ENCODE measurements around the gene G2E3.

The G2E3 gene

DNA sequence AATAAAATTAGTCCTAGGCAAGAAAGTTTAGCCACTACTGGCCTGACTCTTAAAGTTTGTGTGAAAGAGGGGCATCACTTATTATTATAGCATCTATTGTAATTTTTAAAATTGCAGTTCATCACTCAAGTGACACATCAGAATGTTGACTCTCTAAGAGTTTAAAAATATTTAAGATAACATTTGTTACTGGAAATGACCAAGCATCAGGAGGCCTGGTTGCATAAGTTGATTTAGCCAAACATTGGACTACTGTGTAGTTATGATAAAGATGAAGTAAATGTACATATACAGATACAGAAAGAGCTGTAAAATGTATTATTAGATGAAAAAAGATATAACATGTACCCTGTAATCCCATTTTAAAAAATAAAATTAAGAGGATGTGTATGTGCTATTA is 110.6 kb downstream of the G2E3 start:
- no peak for ATAC-seq
- no peak for TF ChIP-seq TCF4 (CRISPR knock-in tag; IDR thresholded peaks at IDR 0.05; ENCODE audit: borderline replicate concordance)
- no peak for TF ChIP-seq ISL1 (CRISPR knock-in tag; IDR thresholded peaks at IDR 0.05)
